DMS 273 (cell line): ENCODE data around the gene CKB.
A peak's percentile ranks its signal among the peaks of the same experiment; 100 is the strongest.
"Not testable (repeated sequence)": the region's sequence is repeated elsewhere in the genome, so short reads cannot be mapped to it uniquely, and the experiment has no call there.

Experiments
- DNase-seq: peaks from one replicate; lab custom pipeline; 2025; ENCODE audit not compliant: unreplicated experiment; lab: John Stamatoyannopoulos, UW

Gene CKB

DNA sequence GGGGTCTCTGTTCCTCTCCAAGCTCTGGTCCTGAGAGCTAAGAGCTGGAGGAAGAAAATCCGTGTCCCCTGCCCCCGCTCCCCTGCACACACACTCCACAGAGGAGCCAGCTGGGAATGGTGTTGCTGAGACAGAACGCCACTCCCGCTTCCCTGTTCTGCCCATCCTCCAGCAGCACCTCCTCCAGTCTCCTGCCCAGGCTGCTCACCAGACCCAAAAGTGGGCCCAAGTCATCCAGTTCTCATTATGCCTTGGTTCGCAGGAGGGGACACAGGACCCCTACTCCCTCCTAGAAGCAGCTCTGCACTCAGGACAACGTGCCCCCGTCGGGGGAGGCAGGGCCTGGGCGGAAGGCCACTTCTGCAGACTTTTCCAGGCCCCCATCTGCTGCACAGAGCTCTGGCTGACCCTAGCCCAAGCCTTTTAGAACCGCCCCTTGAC is 5.5 kb upstream of the CKB start:
- DNase-seq: peak; percentile 77

GRCh38 chr14:103527408-103528145 is 4.9 kb upstream of the CKB start:
- DNase-seq: peak; percentile 57

GRCh38 chr14:103526914-103527248 is 4.3 kb upstream of the CKB start:
- no peak for DNase-seq

- no peak for DNase-seq
Measured at GRCh38 chr14:103526247-103526913, 3.8 kb upstream of the CKB start.

- not testable (repeated sequence) for DNase-seq
Measured at GRCh38 chr14:103525430-103526246, 3.0 kb upstream of the CKB start.

- DNase-seq: peak; percentile 32
Measured at GRCh38 chr14:103524002-103524935, 1.6 kb upstream of the CKB start.

- DNase-seq: no peak
Measured at GRCh38 chr14:103523575-103523954, 935 bp upstream of the CKB start.

DNA sequence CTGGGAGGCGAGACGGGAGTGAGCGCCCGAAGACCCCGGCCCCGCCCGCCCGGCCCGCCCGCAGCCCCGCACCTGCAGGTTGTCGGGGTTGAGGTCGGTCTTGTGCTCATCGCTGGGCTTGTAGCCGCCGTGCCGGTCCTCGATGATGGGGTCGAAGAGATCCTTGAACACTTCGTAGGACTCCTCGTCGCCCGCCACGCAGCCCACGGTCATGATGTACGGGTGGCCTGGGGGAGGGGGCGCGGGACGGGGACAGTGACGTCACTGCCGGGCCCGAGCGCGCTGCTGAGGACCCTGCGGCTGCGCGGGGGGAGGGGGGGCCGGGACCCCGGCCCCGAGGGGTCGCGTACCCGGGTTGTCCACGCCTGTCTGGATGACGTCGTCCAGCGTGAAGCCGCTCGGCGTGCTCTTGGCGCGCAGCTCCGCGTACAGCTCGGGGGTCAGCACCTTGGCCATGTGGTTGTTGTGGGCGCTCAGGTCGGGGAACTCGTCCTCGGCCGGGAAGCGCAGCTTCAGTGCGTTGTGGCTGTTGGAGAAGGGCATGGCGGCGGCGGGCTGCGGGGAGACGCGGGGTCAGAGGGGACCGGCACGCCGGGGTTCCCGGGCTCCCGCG is 573 bp downstream of the CKB start:
- peak; percentile 73 for DNase-seq

- peak; percentile 66 for DNase-seq
Measured at GRCh38 chr14:103521438-103521950, 1.1 kb downstream of the CKB start.

DNA sequence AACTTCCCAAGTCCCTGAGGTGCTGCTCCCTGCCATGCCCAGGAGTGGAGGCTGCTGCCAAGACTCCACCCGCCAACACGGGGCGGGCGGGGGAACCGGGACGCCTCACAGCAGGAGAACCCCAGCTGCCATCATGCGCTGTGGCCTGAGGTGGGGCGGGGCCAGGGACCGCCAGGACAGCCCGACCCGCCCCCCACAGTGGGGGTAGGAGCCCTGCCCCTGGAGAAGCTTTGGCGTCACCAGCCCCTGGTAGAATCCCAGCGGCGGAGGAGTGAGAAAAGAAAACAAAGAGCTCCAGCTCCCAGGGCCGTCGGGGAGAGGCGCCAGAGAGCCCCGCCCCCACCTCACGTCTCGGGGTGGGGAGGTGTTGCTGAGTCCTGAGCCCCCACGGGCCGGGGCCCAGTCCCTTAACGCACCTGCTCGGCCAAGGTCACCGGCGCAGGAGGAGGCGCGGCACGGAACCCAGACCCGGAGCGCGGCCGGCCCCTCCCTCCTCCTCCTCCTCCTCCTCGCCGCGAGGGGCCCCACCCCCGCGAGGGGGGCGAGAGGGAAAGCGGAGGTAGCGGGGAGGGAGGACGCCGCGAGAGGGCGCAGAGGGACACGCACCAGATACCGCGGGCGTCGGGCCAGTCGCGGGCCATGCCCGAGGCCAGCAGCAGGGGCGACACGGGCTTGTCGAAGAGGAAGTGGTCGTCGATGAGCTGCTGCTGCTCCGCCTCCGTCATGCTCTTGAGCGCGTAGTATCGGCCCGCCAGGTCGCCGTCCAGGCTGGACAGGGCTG is 1.8 kb downstream of the CKB start:
- DNase-seq: peak; percentile 97

DNA sequence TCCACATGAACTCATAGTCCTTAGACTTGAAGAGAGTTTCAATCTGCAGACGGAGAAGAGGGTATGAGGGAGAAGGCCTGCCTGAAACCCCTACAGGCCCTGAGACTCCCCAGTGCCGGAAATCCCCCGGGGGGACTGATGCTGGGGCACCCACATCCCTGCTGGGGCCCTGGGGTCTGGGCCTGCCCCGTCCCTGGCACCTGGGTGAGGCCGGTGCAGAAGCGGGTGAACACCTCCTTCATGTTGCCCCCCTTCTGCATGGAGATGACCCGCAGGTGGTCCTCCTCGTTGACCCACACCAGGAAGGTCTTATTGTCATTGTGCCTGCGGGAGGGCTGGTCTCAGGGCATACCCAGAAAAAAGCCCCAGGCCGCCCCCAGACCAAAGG is 2.4 kb downstream of the CKB start:
- no peak for DNase-seq

- peak; percentile 83 for DNase-seq
Measured at GRCh38 chr14:103519837-103520212, 2.8 kb downstream of the CKB start.

DNA sequence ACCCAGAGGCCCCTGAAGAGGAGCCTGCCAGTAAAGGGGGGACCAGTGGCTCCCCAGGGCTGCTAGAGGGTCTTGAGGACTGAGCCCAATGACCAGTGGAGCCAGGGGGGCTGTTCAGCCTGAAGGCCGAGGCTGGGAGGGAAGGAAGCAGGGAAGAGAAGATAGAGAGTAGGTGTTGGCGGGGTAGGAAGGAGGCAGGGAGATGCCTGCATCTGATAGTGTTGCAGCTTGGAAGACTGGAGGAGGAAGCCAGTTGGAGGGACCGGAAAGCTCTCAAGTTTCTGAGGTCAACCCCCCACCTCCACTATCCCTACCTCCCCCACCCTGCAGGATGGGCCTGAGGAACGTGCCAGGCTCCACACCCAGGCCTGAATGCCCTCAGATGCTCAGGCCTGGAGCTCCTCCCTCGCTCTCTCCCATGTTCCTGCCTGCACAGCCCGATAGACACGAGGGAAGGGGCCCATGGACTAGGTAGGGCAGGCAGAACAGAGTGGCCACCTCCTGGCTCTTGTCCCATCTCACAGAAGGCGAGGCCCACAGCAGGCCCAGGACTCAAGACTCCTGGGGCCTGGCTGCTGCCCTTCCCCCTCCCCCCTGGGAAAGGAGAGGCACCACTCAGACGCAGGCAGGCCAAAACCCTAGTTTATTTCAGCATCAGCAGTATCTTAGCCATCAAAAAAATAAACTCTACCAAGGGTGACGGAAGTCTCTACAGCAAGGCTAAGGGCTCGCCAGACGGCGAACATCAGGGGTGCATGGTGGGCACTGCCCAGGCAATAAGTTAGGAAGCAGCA is 3.4 kb downstream of the CKB start:
- DNase-seq: peak; percentile 84

- peak; percentile 91 for DNase-seq
Measured at GRCh38 chr14:103518422-103519042, 4.1 kb downstream of the CKB start.

- DNase-seq: peak; percentile 59
Measured at GRCh38 chr14:103517721-103518421, 4.8 kb downstream of the CKB start.

DNA sequence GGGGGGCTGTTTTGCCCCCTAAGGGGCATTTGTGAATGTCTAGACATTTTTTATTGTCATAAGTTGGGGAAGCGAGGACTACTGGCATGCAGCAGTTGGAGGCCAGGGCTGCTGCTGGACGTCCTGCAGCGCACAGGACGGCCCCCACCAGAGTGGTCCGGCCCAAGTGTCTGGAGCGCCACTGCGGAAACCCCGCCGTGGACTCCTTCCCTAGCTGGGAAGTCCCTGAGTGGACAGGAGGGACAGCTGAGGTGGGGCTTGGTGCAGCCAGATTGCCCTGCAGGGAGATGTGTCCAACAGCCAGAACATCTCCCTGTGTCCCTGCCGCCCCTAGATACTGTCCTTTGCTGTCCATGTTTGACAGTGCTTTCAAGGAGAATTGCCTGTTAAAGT is 5.5 kb downstream of the CKB start:
- no peak for DNase-seq

DNA sequence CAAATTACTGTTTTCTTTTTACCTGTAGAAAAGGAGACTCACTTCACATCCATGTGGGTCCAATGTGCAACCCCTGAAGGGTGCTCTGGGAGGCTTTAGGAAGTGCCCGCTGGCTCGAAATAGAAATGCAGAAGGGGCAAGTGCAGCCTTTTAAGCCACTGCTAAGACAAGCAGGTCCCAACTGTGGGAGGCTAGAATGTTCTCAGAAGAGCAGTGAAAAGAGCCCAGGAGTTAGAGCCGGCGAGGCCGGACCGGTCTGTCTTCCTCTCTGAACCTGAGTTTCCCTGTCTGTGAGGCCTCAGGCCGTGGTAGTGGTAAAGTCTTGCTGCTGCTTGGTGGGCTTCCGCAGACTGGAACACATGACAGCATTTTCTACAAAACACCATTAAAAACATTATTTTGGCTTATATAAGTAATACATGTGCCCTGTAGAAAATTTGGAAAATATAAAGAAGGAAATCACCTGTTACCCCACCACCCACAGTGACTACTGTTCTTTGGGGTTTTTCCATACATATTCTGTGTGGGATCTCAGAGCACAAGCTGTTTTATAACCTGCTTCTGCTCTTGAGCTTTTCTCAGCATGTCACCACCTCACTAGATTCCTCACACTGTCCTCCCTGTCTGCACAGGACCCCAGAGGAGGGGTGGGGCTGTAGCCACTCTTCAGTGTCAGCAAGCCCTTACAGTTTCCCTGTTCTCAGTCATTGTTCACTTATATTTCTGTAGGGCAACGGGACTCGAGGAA is 6.0 kb downstream of the CKB start:
- DNase-seq: no peak
